ENCODE data around the gene SYDE2. TPM values are rescaled to one million over a fixed set of nuclear protein-coding genes. Genes with fewer than 3 reads are reported as not detected.

The SYDE2 gene
- total RNA-seq, 6 experiments from 2014 or later = 3.2 to 6.7 (median 4.4) TPM

GRCh38 chr1:85208488-85208887 lies 7.7 kb upstream of the SYDE2 start:
- 23% methylated on average over 2 of the region's 2 CpGs for WGBS (ENCODE audit: insufficient coverage, low coverage, low lambda C conversion rate, missing lambda C conversion rate)
- intact Hi-C loops (cut with DNase I) = no loop called here
- TF ChIP-seq POLR2A (IDR thresholded peaks at IDR 0.05) (no peak), CTCF (IDR thresholded peaks at IDR 0.05) (no peak)

DNA sequence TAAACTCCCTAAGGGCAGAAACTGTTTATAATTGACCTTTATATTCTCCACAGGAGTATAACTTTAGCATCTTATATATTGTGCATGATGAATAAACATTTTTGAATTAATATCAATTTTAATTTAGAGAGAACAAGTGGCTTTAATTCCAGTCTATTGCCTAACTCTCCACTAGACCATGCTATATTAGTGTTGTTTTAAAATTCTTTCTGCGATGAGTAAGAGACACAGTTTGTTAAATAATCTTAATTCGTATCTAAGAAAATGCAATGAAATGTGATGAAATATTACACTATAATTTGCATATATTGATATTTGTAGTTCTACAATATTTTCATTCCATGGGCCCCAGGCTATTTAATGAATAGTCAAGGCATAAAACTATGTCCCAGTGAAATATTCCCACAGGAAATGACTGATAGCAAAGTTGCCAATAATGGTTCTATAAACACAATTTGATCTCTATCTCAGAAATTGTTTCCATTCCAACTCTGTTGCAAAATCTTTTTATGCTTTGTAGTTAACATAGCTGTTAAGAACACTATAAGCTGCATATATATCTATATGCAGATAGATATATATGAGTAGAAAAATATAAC lies 2.9 kb upstream of the SYDE2 start:
- TF ChIP-seq POLR2A (IDR thresholded peaks at IDR 0.05) (no peak), CTCF (IDR thresholded peaks at IDR 0.05) (no peak)
- intact Hi-C loops (cut with DNase I) = no loop called here
- Histone ChIP-seq H3K27me3 (no peaks in the 10 kb centered on the region), H3K4me3 (no peak overlapping the region), H3K9me3 (no peaks in the 10 kb centered on the region), H3K36me3 (no peaks in the 10 kb centered on the region), H3K4me1 (peaks cover 0 to 13% (median 4%) of the 10 kb centered on the region in 4 donors), H3K27ac (no peak overlapping the region)
- 83% methylated on average over 2 of the region's 2 CpGs for WGBS (ENCODE audit: insufficient coverage, low coverage, low lambda C conversion rate, missing lambda C conversion rate)
- ATAC-seq (no peak), DNase-seq (no peak)

More at GRCh38 chr1:85208488-85208887, 7.7 kb upstream of the SYDE2 start:
- H3K27me3 ChIP-seq = no peaks in the 10 kb centered on the region
- no peaks in the 10 kb centered on the region for H3K9me3 ChIP-seq
- H3K36me3 ChIP-seq = no peaks in the 10 kb centered on the region
- no peak overlapping the region for H3K27ac ChIP-seq
- H3K4me1 ChIP-seq = no peaks in the 10 kb centered on the region
- no peak overlapping the region for H3K4me3 ChIP-seq
- DNase-seq = no peak
- no peak for ATAC-seq

GRCh38 chr1:85202864-85203255 lies 2.0 kb upstream of the SYDE2 start:
- Histone ChIP-seq H3K27ac (no peak overlapping the region), H3K4me3 (no peak overlapping the region), H3K4me1 (peaks cover 0 to 21% (median 6%) of the 10 kb centered on the region in 4 donors), H3K9me3 (no peaks in the 10 kb centered on the region), H3K36me3 (no peaks in the 10 kb centered on the region), H3K27me3 (no peaks in the 10 kb centered on the region)
- no peak for DNase-seq
- TF ChIP-seq CTCF (IDR thresholded peaks at IDR 0.05) (no peak), POLR2A (IDR thresholded peaks at IDR 0.05) (no peak)
- intact Hi-C loops (cut with DNase I) = no loop called here
- 73% methylated on average over 2 of the region's 2 CpGs for WGBS (ENCODE audit: insufficient coverage, low coverage, low lambda C conversion rate, missing lambda C conversion rate)
- ATAC-seq = no peak

DNA sequence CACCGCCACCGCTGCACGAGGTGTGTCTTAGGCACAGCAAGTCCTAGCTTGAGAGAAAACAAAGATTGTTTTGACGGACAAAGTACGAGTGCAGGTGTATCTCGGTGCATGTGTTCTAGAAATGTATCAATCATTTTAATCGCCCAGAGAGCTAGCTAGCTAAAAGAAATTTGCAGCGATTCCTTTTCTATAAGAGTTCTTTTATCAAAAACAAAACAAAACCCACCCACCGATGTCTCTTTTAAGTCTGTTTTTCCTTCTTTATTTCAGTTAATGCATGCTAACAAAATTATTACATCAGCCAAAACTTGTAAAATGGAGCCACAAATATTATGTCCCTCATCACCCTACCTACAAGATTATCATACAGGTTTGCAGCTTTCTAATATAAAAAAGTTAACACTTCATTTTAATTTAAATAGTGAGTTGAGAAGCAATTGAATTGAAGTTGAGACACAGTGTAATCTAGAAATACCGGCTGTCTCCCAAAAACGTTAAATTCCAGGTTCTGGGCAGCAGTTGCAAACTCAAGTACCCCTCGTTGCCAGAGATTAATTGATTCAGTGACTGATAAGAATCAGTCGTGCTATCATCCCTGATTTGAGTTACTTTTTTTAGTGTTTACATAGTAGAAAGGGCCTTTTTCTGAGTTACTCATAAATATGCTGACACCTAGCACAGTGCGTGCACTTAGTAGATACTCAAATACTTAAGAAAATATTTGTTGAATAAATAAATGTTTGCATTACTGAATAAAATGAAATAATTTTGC lies 1.5 kb upstream of the SYDE2 start:
- no peaks in the 10 kb centered on the region for H3K36me3 ChIP-seq
- peak overlapping the region in 2 of 3 donors; percentile 81 to 82 for H3K27ac ChIP-seq
- TF ChIP-seq CTCF (IDR thresholded peaks at IDR 0.05) (no peak), POLR2A (IDR thresholded peaks at IDR 0.05) (no peak)
- ATAC-seq = peak in 2 of 4 donors; percentile 7 to 20
- intact Hi-C loops (cut with DNase I) = no loop called here
- peak overlapping the region; percentile 55 to 84 (median 83) for H3K4me3 ChIP-seq
- WGBS (ENCODE audit: insufficient coverage, low coverage, low lambda C conversion rate, missing lambda C conversion rate) = 3% methylated on average over 14 of the region's 14 CpGs
- H3K4me1 ChIP-seq = peaks cover 0 to 25% (median 6%) of the 10 kb centered on the region in 4 donors
- H3K27me3 ChIP-seq = no peaks in the 10 kb centered on the region
- no peak for DNase-seq
- no peaks in the 10 kb centered on the region for H3K9me3 ChIP-seq

Data from right lobe of liver (tissue), 6 donors.